GM18511 (cell line): ENCODE data around the gene TICRR.

Experiments used
- ATAC-seq: cut with Tn5 transposase; IDR thresholded peaks from one replicate; pipeline ENCODE4 v1.9.1; 2021; ENCODE audit warnings: mild to moderate bottlenecking, moderate library complexity; ENCODE audit not compliant: unreplicated experiment

Gene TICRR

DNA sequence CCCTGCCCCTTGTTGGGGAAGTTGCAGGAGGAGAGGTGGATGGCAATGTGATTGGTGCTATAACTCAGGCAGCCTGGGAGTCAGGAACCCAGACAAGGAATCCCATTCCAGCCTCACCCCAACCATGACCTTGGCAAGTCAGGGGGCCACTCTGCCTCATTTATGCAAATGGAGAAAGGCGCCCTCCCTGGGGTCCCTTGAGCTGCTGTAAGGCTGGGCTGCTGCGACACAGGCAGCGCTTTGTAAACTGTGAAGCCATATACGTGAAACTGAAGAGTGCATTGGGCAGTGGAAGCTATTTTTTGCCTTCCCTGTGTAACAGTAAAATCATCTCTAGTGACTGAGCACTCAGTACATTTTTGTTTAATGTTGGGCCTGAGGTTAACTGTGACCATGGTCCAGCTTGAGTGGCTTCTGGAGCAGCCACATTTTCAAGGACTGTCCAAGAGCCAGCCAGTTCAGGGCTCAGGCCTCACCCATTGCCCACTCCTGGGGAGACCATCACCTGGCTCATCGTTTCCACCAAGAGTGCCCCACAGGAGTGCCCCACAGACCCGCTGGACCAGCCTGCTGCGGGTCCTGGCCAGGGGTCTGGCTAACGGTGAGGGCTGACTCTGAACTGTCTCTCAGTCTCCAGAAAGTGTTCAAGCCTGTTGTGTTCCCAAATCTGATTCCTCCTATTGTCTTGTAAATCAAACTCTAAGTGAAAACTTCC is 52.1 kb downstream of the TICRR start:
- ATAC-seq, result no peak

- no peak for ATAC-seq
These were observed 53.0 kb downstream of the TICRR start for GRCh38 chr15:89628301-89628700.

DNA sequence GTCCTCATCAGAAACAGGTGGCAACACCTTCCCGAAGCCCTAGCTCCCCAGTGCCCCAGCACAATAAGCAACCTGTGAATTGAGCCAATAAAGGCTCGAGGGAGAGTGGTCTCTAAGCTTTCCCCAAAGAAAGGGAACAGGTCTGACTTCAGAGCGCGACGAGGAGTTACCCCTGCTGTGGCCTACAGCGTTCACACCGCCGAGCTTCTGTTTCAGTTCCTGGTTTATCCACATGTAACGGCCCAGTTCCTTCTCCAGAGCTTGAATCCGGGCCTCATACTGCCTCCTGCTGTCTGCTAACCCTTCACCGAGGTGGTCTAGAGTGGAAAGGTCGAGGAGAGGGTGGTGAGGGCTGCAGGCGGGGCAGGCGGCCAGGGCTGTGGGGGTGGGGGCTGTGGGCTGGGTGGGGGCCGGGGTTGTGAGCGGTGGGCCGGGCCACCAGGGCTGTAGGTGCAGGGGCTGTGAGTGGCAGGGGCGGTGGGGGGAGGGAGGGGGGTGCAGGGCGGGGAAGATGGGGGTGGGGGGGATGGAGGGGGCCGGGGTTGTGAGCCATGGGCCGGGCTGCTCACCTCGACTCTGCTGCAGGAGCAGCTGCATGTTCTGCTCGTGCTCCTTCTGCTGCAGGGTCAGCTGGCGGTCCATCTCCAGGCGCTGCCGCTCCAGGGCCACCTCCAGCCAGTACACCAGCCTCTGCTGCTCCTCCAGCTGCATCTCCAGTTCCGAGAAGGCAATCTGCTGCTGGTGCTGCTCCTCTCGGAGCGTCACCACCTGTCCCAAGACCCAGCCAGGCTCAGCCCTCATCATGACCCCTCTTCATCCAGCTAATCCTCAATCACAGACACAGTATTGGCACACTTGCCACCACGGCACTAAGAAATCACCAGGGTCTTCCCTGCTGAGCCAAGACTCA is 53.8 kb downstream of the TICRR start:
- ATAC-seq, result no peak

- ATAC-seq, result no peak
These were observed 54.6 kb downstream of the TICRR start for GRCh38 chr15:89629829-89630228.

DNA sequence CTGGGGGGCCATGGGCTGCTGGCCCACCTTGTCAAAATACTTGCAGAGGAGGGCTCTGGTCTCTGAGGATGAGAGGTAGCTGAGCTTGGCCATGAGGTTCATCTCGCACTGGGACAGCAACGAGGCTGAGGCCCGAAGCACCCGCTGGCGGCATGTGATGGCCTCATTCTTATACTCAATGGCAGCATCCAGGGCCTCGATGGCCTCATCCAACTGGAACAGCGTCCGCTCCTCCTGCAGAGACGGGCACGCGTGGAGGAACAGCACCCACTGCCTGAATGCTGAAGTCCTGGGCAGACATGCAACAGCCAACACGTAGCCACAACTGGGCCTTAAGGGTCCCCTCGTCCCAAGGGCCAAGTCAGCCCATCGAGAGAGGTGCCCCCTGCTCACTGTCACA is 55.0 kb downstream of the TICRR start:
- ATAC-seq, result no peak

DNA sequence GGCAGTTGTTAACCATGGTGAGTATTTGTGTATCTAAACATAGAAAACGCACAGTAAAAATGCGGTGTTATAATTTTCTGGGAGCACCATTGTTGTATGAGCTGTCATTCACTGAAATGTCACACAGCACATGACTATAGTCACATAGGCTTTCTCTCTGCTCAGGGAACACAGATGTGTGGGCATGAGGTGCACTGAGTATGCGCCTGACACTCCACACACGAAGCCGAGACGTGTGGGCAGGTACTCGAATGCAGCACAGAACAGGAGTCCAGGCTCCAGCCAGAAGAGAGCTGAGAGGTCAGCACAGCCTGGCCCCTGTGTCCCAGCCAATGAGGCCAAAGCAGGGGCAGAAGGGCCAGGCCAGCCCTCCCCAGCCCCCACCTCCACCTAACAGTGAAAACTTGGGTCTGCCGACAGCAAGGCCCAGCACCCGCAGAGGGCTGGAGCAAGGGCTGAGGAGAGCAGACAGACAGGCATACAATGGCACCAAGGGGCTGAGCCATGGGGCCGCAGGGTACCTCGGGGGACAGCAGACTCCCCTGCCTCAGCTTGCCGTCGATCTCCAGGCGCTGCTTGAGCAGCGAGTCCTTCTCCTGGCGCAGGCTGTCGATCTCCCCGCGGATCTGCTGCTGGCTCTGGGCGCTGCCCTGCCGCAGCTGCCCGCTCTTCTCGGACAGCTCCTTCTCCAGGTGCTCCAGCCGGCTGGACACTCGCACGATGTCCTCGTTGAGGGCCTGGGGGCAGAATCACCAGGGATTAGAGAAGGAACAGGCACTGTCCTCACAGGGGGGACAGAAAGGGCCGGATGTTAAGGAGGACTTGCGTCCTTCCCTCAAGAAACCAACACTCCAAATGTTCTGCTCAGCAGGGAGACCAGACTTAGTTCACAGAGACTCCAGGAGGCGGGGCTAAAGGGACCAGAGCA is 56.0 kb downstream of the TICRR start:
- ATAC-seq, result no peak

DNA sequence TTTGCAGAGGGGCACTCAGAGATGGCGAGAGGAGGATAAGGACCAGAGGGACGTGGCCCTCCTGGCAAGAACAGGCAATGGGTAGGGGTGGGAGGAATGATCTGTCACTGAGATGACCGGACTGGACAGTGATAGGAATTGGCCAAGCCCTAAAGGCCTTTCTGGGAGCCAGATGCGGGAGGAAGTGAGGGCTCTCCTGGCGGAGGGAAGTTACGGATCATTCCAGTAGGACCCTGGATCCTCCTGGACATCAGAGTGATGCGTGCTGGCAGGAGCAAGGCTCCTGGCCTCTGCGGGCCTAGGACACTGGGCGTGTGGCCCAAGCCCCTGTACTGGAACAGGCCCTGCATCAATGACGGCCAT is 56.6 kb downstream of the TICRR start:
- no peak for ATAC-seq

DNA sequence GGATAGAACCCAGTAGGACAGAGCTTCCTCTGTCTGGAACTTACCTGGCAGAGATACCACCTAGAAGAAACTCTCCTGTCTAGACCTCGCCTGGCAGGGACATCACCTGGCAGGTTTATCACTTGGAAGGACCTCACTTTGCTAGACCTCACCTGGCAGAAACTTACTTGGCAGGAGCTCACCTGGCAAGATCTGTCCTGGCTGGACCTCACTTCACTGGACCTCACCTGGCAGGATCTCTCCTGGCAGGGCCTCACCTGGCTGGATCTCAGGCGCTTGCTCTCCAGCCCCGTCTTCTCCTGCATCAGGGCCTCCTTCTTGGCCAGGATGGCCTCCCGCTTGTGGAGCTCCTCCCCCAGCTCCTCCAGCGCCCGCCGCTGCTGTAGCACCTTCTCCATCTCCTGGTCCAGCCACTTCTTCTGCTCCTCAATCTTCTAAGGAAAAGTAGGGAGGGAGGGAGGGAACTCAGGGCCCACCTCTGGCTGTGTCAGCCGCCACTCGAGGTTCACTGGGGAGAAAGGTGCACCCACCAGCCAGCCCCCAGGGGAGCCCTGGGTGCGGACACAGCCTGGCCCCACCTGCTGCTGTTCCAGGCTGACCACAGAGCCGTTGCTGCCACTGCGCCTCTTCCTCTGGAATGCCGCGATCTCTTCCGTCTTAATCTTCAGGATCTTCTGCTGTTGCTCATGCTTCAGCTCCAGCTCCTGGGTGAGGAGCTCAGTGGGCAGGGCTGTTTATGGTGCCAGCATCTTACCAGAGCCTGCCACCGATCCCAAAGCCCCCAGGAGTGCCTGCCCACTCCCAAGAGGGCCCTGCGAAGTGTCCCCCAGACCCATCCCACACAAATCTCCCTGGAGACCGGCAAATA is 57.5 kb downstream of the TICRR start:
- ATAC-seq, result no peak

DNA sequence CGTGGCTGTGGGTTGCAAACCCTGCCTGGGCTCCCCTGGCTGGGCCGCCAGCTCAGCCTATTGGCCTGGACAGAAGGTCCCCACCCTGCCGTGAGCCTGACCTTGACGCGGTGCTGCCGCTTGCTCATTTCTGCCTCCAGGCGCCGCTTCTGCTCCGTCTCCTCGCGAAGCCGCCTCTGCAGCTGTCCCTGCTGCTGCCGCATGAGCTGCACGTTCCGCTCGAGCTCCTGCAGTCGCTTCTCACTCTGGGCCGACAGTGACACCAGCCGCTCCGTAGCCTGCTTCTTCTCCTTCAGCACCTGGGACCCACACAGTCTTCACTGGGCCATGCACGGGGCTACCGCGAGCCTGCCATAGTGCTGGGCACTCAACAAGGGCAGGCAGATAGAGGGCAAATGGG is 58.3 kb downstream of the TICRR start:
- no peak for ATAC-seq

GRCh38 chr15:89640245-89640644 is 65.0 kb downstream of the TICRR start:
- ATAC-seq, result no peak

- no peak for ATAC-seq
These were observed 65.8 kb downstream of the TICRR start for GRCh38 chr15:89641053-89641452.

DNA sequence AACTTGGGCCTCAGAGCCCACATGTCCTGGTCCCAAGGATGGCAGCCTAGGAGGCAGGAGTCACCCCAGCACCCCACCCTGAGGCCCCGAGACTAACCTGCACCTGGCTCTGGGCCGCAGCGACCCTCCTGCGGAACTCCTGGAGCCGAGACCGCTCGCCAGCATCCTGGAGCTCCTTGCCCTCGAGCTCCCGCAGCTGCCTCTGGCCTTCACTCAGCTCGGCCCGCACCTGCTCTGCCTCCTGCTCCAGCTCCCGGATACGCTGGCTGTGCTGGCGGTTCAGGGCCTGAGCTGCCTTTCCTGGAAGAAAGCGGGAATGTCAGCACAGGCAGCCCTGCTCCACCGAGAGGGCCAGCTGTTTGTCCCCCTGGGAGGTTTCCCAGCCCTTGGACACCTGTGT is 66.8 kb downstream of the TICRR start:
- no peak for ATAC-seq

DNA sequence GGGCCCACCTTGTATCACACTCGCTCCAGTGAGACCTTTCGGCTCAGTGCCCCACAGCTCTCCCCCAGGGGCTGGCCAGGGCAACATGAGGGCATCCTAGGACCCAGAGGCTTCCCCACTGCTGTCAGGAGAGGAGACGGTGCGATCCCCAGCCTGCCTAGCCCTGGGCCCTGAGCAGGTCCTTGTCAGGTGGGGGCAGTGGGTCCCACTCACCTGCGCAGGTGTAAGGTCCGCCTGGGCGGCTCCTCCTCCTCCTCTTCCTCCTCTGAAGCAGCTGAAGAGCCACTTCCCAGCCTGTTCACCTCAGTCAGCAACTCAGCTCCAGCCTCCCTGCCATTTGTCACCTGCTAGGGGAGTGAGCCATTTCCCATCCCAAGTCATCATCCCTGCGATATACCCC is 70.4 kb downstream of the TICRR start:
- no peak for ATAC-seq

DNA sequence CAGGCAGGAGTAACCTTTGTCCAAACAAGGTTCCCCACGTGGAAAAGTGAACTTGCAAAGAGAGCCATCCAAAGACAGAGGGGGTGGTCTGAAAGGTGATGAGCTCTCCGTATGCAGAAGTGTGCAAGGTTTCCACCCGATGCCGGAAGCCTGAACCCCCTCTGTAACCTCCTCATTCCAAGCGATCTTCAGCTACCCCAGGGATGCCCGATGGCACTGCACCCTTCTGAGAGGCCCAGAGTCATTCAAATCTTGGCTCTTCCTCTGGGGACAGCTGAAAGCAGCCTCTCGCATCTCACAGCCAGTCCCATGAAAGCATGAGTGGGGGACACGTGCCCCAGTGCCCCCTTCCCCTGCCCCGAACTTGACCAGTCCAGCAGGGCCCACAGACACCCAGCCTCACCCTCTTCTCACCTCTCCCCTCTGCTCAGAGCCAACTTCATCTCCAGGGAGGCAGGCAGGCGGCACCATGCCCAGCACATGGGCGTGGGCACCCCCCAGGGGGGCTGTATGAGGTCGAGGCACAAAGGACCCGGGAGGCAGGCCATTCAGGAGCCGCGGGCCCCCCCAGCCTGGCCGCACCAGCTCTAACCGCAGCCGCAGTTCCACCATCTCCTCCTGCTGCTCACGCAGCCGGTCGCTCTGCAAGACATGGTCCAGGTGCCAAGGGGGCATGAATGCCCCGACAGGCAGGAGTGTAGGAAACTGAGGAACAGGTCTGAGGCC is 71.3 kb downstream of the TICRR start:
- no peak for ATAC-seq

DNA sequence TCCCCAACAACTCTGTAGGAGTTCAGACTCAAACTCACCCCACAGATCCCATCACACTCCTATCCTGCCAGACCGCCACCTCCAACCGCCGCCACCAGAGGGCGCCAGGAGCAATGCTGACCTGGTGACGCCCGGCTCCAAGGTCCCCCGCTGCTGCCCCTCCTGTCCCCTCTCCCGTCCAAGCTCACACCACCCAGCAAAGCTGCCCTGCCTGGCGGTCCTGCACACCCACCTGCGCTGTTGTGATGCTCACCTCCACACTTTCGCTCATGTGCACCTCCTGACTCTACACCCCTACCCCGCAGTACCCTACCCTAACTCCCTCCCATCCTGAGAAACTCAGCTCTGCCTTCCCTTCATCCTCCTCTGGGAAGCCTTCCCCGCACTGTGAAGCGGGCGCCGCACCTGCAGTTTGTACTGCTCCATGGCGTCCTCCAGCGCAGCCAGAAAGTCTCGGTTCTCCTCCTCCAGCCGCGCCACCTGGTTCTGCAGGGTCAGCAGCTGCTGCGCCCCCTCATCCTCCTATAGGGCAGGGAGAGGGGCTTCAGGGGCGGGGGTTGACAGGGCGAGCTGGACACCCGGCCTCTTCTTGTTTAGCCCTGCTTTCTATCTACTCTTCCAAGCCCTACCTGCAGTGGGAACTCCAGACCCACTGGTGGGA is 72.1 kb downstream of the TICRR start:
- ATAC-seq, result peak; percentile 62

GRCh38 chr15:89648106-89649012 is 73.1 kb downstream of the TICRR start:
- no peak for ATAC-seq

- no peak for ATAC-seq
These were observed 73.8 kb downstream of the TICRR start for GRCh38 chr15:89649013-89649625.

- ATAC-seq, result no peak
These were observed 74.4 kb downstream of the TICRR start for GRCh38 chr15:89649716-89650115.
